NB4 (cell line): Measurements from ENCODE around the gene RNASEL.

Experiments
- MYC ChIP-seq: IDR thresholded peaks from 2 replicates; pipeline ENCODE4 v1.6.1; 2011; ENCODE audit warnings: low read depth, low read length
- POLR2A ChIP-seq: IDR thresholded peaks from 2 replicates; pipeline ENCODE4 v1.6.1; 2011; ENCODE audit warnings: mild to moderate bottlenecking; ENCODE audit not compliant: insufficient read length; ENCODE audit errors: extremely low read depth
- TF ChIP-seq, protein P1 (sequence below): IDR thresholded peaks from 2 replicates; pipeline ENCODE4 v1.6.1; 2011; ENCODE audit warnings: low read depth, low read length
- TF ChIP-seq, protein P2 (sequence below): IDR thresholded peaks from one replicate; pipeline ENCODE4 v1.5.1; 2012; ENCODE audit warnings: low read depth, low read length

DNA sequence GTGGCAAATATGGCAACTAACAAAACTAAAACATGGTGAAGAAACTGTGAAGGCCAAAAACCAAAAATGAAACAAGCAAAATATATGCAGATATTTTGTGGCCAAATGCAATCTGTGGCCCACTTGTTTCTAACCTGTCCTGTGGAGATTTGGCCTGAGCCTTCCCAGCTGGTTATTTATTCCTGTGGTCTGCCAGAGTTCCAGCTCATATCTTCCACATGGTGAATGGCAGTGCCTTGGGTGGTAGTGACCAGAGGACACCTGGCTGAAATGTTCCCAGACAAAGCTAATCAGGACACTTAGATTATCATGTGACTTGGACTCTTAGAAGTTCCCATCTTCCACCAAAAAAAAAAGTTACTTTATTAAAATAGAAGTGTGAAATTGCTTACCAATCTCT, 39.7 kb downstream of the RNASEL start:
- TF ChIP-seq POLR2A (no peak), MYC (no peak)
- TF ChIP-seq, protein P1, sequence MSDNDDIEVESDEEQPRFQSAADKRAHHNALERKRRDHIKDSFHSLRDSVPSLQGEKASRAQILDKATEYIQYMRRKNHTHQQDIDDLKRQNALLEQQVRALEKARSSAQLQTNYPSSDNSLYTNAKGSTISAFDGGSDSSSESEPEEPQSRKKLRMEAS = no peak
- TF ChIP-seq, protein P2, sequence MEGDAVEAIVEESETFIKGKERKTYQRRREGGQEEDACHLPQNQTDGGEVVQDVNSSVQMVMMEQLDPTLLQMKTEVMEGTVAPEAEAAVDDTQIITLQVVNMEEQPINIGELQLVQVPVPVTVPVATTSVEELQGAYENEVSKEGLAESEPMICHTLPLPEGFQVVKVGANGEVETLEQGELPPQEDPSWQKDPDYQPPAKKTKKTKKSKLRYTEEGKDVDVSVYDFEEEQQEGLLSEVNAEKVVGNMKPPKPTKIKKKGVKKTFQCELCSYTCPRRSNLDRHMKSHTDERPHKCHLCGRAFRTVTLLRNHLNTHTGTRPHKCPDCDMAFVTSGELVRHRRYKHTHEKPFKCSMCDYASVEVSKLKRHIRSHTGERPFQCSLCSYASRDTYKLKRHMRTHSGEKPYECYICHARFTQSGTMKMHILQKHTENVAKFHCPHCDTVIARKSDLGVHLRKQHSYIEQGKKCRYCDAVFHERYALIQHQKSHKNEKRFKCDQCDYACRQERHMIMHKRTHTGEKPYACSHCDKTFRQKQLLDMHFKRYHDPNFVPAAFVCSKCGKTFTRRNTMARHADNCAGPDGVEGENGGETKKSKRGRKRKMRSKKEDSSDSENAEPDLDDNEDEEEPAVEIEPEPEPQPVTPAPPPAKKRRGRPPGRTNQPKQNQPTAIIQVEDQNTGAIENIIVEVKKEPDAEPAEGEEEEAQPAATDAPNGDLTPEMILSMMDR = no peak
